GM06990 (cell line): ENCODE results near the gene LRRC1.
"Not testable (repeated sequence)": the region's sequence is repeated elsewhere in the genome, so short reads cannot be mapped to it uniquely, and the experiment has no call there.

Experiments used
- DNase-seq: peaks from one replicate; pipeline ENCODE4 v3.0.0-alpha.2; 2011; ENCODE audit not compliant: insufficient read length; ENCODE audit errors: extremely low read depth
- H3K27me3 ChIP-seq: replicated peaks from 2 replicates; pipeline ENCODE4 v1.6.0; 2011; ENCODE audit warnings: low read length; ENCODE audit not compliant: control insufficient read depth, insufficient read depth
- H3K36me3 ChIP-seq: 2 replicates; pipeline ENCODE4 v1.5.1; 2011; ENCODE audit warnings: low read length; ENCODE audit not compliant: control insufficient read depth, insufficient read depth
- H3K4me3 ChIP-seq: replicated peaks from 2 replicates; pipeline ENCODE4 v1.5.1; 2011; ENCODE audit warnings: low read depth, mild to moderate bottlenecking, control low read depth, low read length
- TF ChIP-seq, protein P1 (sequence below): IDR thresholded peaks from 2 replicates; pipeline ENCODE4 v1.5.1; 2011; ENCODE audit warnings: low read length, control low read depth, mild to moderate bottlenecking, inconsistent platforms; ENCODE audit not compliant: insufficient read depth, poor library complexity, severe bottlenecking

The LRRC1 gene

DNA sequence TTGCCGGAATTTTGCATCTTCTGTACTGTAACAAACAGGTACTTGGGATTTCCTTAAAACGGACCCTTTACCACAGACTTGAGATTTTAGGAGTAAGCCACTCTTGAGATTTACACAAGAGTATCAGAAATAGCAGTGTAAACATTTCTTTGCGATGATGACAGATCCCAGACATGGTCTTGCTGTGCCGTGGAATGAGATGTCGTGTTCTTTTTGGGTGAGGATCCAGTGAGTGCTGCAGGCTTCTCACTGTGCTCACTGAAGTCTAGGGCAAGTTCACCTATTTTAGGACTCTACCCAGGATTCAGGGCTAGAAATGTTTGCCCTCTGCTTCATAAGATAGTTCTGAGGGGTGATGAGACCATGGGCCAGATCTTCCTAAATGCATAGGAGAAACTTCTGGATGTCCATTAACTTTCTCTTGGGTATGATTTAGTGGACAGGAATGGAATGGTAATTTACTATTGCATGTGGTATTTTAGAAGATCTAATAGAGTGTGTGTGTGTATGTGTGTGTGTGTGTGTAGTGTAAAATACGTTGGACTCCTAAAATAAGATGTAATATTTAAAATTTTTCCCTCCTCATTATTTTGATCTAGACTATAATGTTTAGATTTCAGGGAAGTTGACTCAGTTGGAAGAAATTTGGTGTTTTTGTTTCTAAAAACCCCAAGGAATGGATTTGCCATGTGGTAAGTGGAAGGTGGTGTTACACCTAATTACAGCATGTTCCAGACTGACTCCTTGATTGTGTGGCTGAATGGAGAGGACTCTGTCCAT, 8.5 kb downstream of the LRRC1 start:
- TF ChIP-seq, protein P1, sequence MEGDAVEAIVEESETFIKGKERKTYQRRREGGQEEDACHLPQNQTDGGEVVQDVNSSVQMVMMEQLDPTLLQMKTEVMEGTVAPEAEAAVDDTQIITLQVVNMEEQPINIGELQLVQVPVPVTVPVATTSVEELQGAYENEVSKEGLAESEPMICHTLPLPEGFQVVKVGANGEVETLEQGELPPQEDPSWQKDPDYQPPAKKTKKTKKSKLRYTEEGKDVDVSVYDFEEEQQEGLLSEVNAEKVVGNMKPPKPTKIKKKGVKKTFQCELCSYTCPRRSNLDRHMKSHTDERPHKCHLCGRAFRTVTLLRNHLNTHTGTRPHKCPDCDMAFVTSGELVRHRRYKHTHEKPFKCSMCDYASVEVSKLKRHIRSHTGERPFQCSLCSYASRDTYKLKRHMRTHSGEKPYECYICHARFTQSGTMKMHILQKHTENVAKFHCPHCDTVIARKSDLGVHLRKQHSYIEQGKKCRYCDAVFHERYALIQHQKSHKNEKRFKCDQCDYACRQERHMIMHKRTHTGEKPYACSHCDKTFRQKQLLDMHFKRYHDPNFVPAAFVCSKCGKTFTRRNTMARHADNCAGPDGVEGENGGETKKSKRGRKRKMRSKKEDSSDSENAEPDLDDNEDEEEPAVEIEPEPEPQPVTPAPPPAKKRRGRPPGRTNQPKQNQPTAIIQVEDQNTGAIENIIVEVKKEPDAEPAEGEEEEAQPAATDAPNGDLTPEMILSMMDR: no peak
- Histone ChIP-seq H3K4me3 (no peak overlapping the region), H3K27me3 (no peaks in the 10 kb centered on the region; the same call in 1 of the 2 replicates), H3K36me3 (no peaks in the 10 kb centered on the region)
- DNase-seq: no peak

DNA sequence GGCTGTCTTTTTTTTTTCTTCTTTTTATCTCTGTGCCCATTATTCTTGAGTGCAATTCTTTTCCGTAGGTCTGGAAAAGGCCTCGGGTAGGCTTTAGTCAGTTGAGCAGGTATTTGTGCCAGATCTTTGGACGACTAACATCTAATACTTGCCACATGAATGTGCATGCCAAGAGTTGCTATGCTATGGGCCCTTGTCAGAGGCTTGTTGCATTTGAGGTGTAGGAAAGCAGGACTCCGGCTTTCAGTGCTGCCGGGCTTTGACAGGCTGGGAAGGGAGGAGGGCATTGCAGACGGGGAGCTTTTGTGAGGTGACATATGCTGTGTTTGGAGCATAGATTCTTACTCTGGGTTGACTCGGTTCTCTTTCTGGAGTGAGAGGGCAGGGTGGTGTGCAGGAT, 10.2 kb downstream of the LRRC1 start:
- Histone ChIP-seq H3K27me3 (no peaks in the 10 kb centered on the region; the same call in 1 of the 2 replicates), H3K4me3 (no peak overlapping the region), H3K36me3 (no peaks in the 10 kb centered on the region)
- TF ChIP-seq, protein P1: no peak
- DNase-seq: no peak

DNA sequence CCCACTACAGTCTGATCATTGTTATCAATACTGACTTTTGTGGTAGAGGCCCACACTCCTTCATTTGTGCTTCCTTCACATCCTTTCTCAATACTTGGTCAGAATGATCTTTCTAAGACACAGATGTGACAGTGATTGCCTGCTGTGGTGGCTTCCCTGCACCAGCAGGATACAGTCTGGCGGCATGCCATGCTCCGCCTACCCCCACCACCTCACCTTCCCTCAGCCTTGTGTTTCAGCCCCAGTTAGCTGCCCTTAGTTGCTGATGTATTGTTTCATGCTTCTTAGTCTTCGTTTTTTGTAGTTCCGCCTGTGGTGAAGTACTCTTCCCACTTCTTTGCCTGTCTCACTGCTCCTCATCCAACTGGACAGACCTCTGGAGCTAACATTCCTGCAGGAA, 10.9 kb downstream of the LRRC1 start:
- no peaks in the 10 kb centered on the region for H3K36me3 ChIP-seq
- H3K27me3 ChIP-seq: no peaks in the 10 kb centered on the region; the same call in 1 of the 2 replicates
- no peak for DNase-seq
- H3K4me3 ChIP-seq: no peak overlapping the region
- TF ChIP-seq, protein P1: no peak

DNA sequence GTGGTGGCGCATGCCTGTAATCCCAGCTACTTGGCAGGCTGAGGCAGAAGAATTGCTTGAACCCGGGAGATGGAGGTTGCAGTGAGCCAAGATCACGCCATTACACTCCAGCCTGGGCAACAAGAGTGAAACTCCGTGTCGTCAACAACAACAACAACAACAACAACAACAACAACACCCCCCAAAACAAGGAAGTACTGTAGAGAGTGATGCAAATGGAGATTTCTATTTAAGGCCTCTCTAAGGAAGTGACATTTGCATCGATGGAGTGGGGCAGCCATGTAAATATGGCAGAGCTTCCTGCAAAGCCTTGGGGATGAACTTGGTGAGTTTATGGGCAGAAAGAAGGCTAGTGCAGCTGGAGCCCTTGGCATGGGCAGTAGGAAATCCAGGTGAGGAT, 12.8 kb downstream of the LRRC1 start:
- not testable (repeated sequence) for H3K4me3 ChIP-seq, H3K27me3 ChIP-seq, DNase-seq, H3K36me3 ChIP-seq

DNA sequence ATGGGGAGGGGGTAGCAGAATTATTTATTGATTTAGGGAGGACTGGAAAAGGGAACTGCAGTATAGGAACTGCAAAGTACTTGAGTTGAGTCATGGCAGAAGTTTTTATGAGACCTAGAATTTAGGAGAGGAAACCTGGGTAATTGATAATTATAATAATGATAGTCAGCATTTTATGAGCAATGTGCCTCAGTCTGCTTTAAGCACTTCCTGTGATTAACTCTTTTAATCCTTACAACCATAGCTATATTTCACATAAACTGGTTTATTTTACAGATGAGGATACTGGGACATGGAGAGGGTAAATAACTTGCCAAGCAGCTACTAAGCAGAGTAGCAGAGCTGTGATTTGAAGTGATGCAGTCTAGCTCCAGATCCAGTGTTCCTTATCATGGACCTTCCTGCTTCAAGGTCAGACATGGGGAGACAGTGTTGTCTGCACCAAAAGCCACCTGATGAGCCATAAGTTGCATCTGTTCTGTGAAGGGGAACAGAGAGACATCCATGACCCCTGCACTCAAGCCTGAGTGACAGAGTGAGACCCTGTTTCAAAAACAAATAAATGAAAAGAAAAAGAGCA, 13.6 kb downstream of the LRRC1 start:
- no peak for DNase-seq
- no peak overlapping the region for H3K4me3 ChIP-seq
- H3K27me3 ChIP-seq: no peaks in the 10 kb centered on the region; the same call in 1 of the 2 replicates
- TF ChIP-seq, protein P1: no peak
- H3K36me3 ChIP-seq: no peaks in the 10 kb centered on the region

DNA sequence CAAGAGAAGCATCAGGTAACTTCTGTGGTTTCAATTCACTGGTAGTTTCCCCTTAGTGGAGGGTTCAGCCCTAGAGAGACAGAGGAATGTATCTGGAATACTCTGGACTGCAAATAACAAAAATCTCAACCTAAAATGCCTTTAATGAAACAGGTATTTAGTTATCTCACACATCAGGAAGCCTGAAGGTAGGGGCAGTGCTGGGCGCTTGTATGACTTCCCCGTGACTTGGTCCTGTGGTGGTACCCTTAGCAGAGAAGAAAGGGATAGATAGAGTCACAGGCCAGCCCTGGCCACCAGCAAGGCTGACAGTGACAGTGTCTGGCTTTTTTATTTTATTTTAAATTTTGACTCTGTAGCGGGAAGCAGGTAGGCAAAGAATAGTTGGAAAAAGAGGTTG, 14.9 kb downstream of the LRRC1 start:
- Histone ChIP-seq H3K4me3 (no peak overlapping the region), H3K27me3 (no peaks in the 10 kb centered on the region), H3K36me3 (no peaks in the 10 kb centered on the region)
- TF ChIP-seq, protein P1: no peak
- DNase-seq: no peak
